ENCODE results near the gene DLEC1. TPM values are rescaled to one million over a fixed set of nuclear protein-coding genes. Genes with fewer than 3 reads are reported as not detected.

Gene DLEC1
- total RNA-seq, 4 donors from 2014 or later, result 0.44 to 1.7 (median 1.5) TPM

- 95 to 100% methylated on average over 2 to 5 of the region's 6 CpGs for WGBS, 2 donors
- Histone ChIP-seq H3K27me3 (no peaks in the 10 kb centered on the region), H3K9me3 (no peaks in the 10 kb centered on the region), H3K36me3 (peaks cover 0 to 8% of the 10 kb centered on the region in 2 donors), H3K4me3 (replicated peaks in 1 of 3) (no peak overlapping the region), H3K27ac (peak overlapping the region in 2 of 3 donors; percentile 82 to 89), H3K4me1 (peaks cover 10 to 23% of the 10 kb centered on the region in 2 donors)
- no peak for DNase-seq
- TF ChIP-seq POLR2A (IDR thresholded peaks at IDR 0.05) (no peak), CTCF (IDR thresholded peaks at IDR 0.05) (no peak)
- intact Hi-C loops (cut with DNase I), result no loop called here
These were observed 41.1 kb upstream of the DLEC1 start for GRCh38 chr3:37997791-37998370.

- Histone ChIP-seq H3K27me3 (no peaks in the 10 kb centered on the region), H3K4me1 (peaks cover 15 to 27% of the 10 kb centered on the region in 2 donors), H3K4me3 (replicated peaks in 1 of 3) (no peak overlapping the region), H3K36me3 (peaks cover 0 to 8% of the 10 kb centered on the region in 2 donors), H3K9me3 (no peaks in the 10 kb centered on the region), H3K27ac (no peak overlapping the region)
- DNase-seq, result no peak
- TF ChIP-seq CTCF (IDR thresholded peaks at IDR 0.05) (no peak), POLR2A (IDR thresholded peaks at IDR 0.05) (no peak)
- 96 to 98% methylated on average over 6 of the region's 6 CpGs for WGBS, 2 donors
- intact Hi-C loops (cut with DNase I), result loop anchor here (2.0 kb wide), 1 partner anchor 143 kb away; no protein-coding TSS in a partner anchor
These were observed 39.2 kb upstream of the DLEC1 start for GRCh38 chr3:37999836-38000235.

- intact Hi-C loops (cut with DNase I), result loop anchor here (2.0 kb wide), 1 partner anchor 144 kb away; no protein-coding TSS in a partner anchor
- H3K27me3 ChIP-seq, result no peaks in the 10 kb centered on the region
- H3K36me3 ChIP-seq, result peaks cover 0 to 8% of the 10 kb centered on the region in 2 donors
- 97% methylated on average over 6 of the region's 6 CpGs for WGBS, 2 donors
- H3K9me3 ChIP-seq, result no peaks in the 10 kb centered on the region
- H3K4me1 ChIP-seq, result peaks cover 19 to 31% of the 10 kb centered on the region in 2 donors
- no peak overlapping the region for H3K27ac ChIP-seq
- DNase-seq, result no peak
- no peak overlapping the region for H3K4me3 ChIP-seq (replicated peaks in 1 of 3)
- TF ChIP-seq CTCF (IDR thresholded peaks at IDR 0.05) (no peak), POLR2A (IDR thresholded peaks at IDR 0.05) (no peak)
These were observed 38.6 kb upstream of the DLEC1 start for GRCh38 chr3:38000242-38000916.

GRCh38 chr3:38000965-38001455, 38.0 kb upstream of the DLEC1 start:
- intact Hi-C loops (cut with DNase I), result loop anchor here (2.0 kb wide), 1 partner anchor 144 kb away; no protein-coding TSS in a partner anchor

More at GRCh38 chr3:38000965-38001455, 38.0 kb upstream of the DLEC1 start:
- no peak overlapping the region for H3K27ac ChIP-seq
- H3K9me3 ChIP-seq, result no peaks in the 10 kb centered on the region
- TF ChIP-seq POLR2A (IDR thresholded peaks at IDR 0.05) (no peak), CTCF (IDR thresholded peaks at IDR 0.05) (no peak)
- no peak overlapping the region for H3K4me3 ChIP-seq (replicated peaks in 1 of 3)
- peaks cover 0 to 8% of the 10 kb centered on the region in 2 donors for H3K36me3 ChIP-seq
- H3K4me1 ChIP-seq, result peaks cover 24 to 37% of the 10 kb centered on the region in 2 donors
- DNase-seq, result no peak
- H3K27me3 ChIP-seq, result no peaks in the 10 kb centered on the region
- 89 to 96% methylated on average over 4 to 5 of the region's 6 CpGs for WGBS, 2 donors
